ENCODE measurements around the gene KLK14.

Gene KLK14

GRCh38 chr19:51090471-51090870 lies 7.8 kb upstream of the KLK14 start:
- Mint-ChIP-seq H3K36me3 (ENCODE audit: insufficient read depth) (no peaks in the 10 kb centered on the region), H3K4me1 (ENCODE audit: low read depth in 2 of 2) (peaks cover 2 to 9% of the 10 kb centered on the region in 2 donors), H3K27me3 (no peaks in the 10 kb centered on the region), H3K9me3 (no peaks in the 10 kb centered on the region), H3K4me3 (no peak overlapping the region), H3K27ac (peak overlapping the region in 1 of 2 donors; percentile 13)
- ATAC-seq (replicated peaks): no peak
- DNase-seq: no peak

- ATAC-seq (replicated peaks): no peak
- Mint-ChIP-seq H3K36me3 (ENCODE audit: insufficient read depth) (peaks cover 4% of the 10 kb centered on the region), H3K9me3 (no peaks in the 10 kb centered on the region), H3K27ac (peak overlapping the region in 1 of 2 donors; percentile 13), H3K4me1 (ENCODE audit: low read depth in 2 of 2) (peaks cover 2 to 9% of the 10 kb centered on the region in 2 donors), H3K27me3 (no peaks in the 10 kb centered on the region), H3K4me3 (no peak overlapping the region)
- DNase-seq: no peak
These were observed 7.1 kb upstream of the KLK14 start for GRCh38 chr19:51089786-51090185.

- DNase-seq (no peak), ATAC-seq (replicated peaks) (no peak)
- peaks cover 26 to 33% of the 10 kb centered on the region in 2 donors for H3K27me3 Mint-ChIP-seq
- H3K27ac Mint-ChIP-seq: peak overlapping the region in 1 of 2 donors; percentile 11
- H3K4me3 Mint-ChIP-seq: no peak overlapping the region
- no peaks in the 10 kb centered on the region for H3K9me3 Mint-ChIP-seq
- peaks cover 4% of the 10 kb centered on the region for H3K36me3 Mint-ChIP-seq (ENCODE audit: insufficient read depth)
- peaks cover 0 to 3% of the 10 kb centered on the region in 2 donors for H3K4me1 Mint-ChIP-seq (ENCODE audit: low read depth in 2 of 2)
These were observed 3.6 kb upstream of the KLK14 start for GRCh38 chr19:51086153-51086850.

- no peaks in the 10 kb centered on the region for H3K9me3 Mint-ChIP-seq
- no peak overlapping the region for H3K27ac Mint-ChIP-seq
- peaks cover 26 to 33% of the 10 kb centered on the region in 2 donors for H3K27me3 Mint-ChIP-seq
- no peak for ATAC-seq (replicated peaks)
- no peak overlapping the region for H3K4me3 Mint-ChIP-seq
- no peak for DNase-seq
- H3K36me3 Mint-ChIP-seq (ENCODE audit: insufficient read depth): peaks cover 4% of the 10 kb centered on the region
- peaks cover 0 to 1% of the 10 kb centered on the region in 2 donors for H3K4me1 Mint-ChIP-seq (ENCODE audit: low read depth in 2 of 2)
These were observed 1.8 kb upstream of the KLK14 start for GRCh38 chr19:51084505-51084904.

GRCh38 chr19:51083783-51084182 lies 1.1 kb upstream of the KLK14 start:
- ATAC-seq (replicated peaks) (no peak), DNase-seq (no peak)
- Mint-ChIP-seq H3K36me3 (ENCODE audit: insufficient read depth) (peaks cover 4% of the 10 kb centered on the region), H3K4me1 (ENCODE audit: low read depth in 2 of 2) (peaks cover 0 to 1% of the 10 kb centered on the region in 2 donors), H3K27me3 (peaks cover 26 to 33% of the 10 kb centered on the region in 2 donors), H3K4me3 (no peak overlapping the region), H3K9me3 (no peaks in the 10 kb centered on the region), H3K27ac (no peak overlapping the region)

- Mint-ChIP-seq H3K27me3 (peaks cover 26 to 33% of the 10 kb centered on the region in 2 donors), H3K4me3 (no peak overlapping the region), H3K4me1 (ENCODE audit: low read depth in 2 of 2) (peaks cover 0 to 1% of the 10 kb centered on the region in 2 donors), H3K9me3 (no peaks in the 10 kb centered on the region), H3K36me3 (ENCODE audit: insufficient read depth) (peaks cover 4% of the 10 kb centered on the region), H3K27ac (no peak overlapping the region)
- ATAC-seq (replicated peaks): no peak
- DNase-seq: no peak
These were observed 494 bp upstream of the KLK14 start for GRCh38 chr19:51083181-51083580.

- Mint-ChIP-seq H3K9me3 (no peaks in the 10 kb centered on the region), H3K4me3 (no peak overlapping the region), H3K36me3 (ENCODE audit: insufficient read depth) (peaks cover 4% of the 10 kb centered on the region), H3K27me3 (peaks cover 28 to 33% of the 10 kb centered on the region in 2 donors), H3K4me1 (ENCODE audit: low read depth in 2 of 2) (peaks cover 0 to 1% of the 10 kb centered on the region in 2 donors), H3K27ac (no peak overlapping the region)
- ATAC-seq (replicated peaks) (no peak), DNase-seq (no peak)
These were observed 1.2 kb downstream of the KLK14 start for GRCh38 chr19:51081476-51081875.

- Mint-ChIP-seq H3K36me3 (ENCODE audit: insufficient read depth) (no peaks in the 10 kb centered on the region), H3K27me3 (peaks cover 33 to 40% of the 10 kb centered on the region in 2 donors), H3K27ac (no peak overlapping the region), H3K4me1 (ENCODE audit: low read depth in 2 of 2) (peaks cover 0 to 1% of the 10 kb centered on the region in 2 donors), H3K9me3 (no peaks in the 10 kb centered on the region), H3K4me3 (no peak overlapping the region)
- ATAC-seq (replicated peaks) (no peak), DNase-seq (no peak)
These were observed 3.1 kb downstream of the KLK14 start for GRCh38 chr19:51079481-51080110.

GRCh38 chr19:51078731-51079130 lies 4.0 kb downstream of the KLK14 start:
- no peak for DNase-seq
- H3K36me3 Mint-ChIP-seq (ENCODE audit: insufficient read depth): no peaks in the 10 kb centered on the region
- no peak overlapping the region for H3K27ac Mint-ChIP-seq
- no peak overlapping the region for H3K4me3 Mint-ChIP-seq
- H3K27me3 Mint-ChIP-seq: peaks cover 32 to 35% of the 10 kb centered on the region in 2 donors
- peaks cover 0 to 1% of the 10 kb centered on the region in 2 donors for H3K4me1 Mint-ChIP-seq (ENCODE audit: low read depth in 2 of 2)
- peaks cover 0 to 5% of the 10 kb centered on the region in 2 donors for H3K9me3 Mint-ChIP-seq
- ATAC-seq (replicated peaks): no peak

- Mint-ChIP-seq H3K9me3 (peaks cover 0 to 5% of the 10 kb centered on the region in 2 donors), H3K4me1 (ENCODE audit: low read depth in 2 of 2) (peaks cover 0 to 1% of the 10 kb centered on the region in 2 donors), H3K4me3 (no peak overlapping the region), H3K36me3 (ENCODE audit: insufficient read depth) (no peaks in the 10 kb centered on the region), H3K27ac (no peak overlapping the region), H3K27me3 (peaks cover 26 to 30% of the 10 kb centered on the region in 2 donors)
- no peak for ATAC-seq (replicated peaks)
- DNase-seq: no peak
These were observed 4.6 kb downstream of the KLK14 start for GRCh38 chr19:51078104-51078503.

- Mint-ChIP-seq H3K4me1 (ENCODE audit: low read depth in 2 of 2) (no peaks in the 10 kb centered on the region), H3K36me3 (ENCODE audit: insufficient read depth) (no peaks in the 10 kb centered on the region), H3K27me3 (peaks cover 12 to 18% of the 10 kb centered on the region in 2 donors), H3K9me3 (peaks cover 0 to 5% of the 10 kb centered on the region in 2 donors), H3K4me3 (no peak overlapping the region), H3K27ac (no peak overlapping the region)
- DNase-seq (no peak), ATAC-seq (replicated peaks) (no peak)
These were observed 6.0 kb downstream of the KLK14 start for GRCh38 chr19:51076631-51077213.

- Mint-ChIP-seq H3K9me3 (peaks cover 0 to 5% of the 10 kb centered on the region in 2 donors), H3K4me1 (ENCODE audit: low read depth in 2 of 2) (no peaks in the 10 kb centered on the region), H3K4me3 (no peak overlapping the region), H3K27ac (no peak overlapping the region), H3K36me3 (ENCODE audit: insufficient read depth) (no peaks in the 10 kb centered on the region), H3K27me3 (peaks cover 9 to 15% of the 10 kb centered on the region in 2 donors)
- ATAC-seq (replicated peaks): no peak
- DNase-seq: no peak
These were observed 6.7 kb downstream of the KLK14 start for GRCh38 chr19:51075998-51076397.

GRCh38 chr19:51071095-51071405 lies 11.6 kb downstream of the KLK14 start:
- DNase-seq (no peak), ATAC-seq (replicated peaks) (no peak)
- Mint-ChIP-seq H3K9me3 (peaks cover 0 to 5% of the 10 kb centered on the region in 2 donors), H3K27me3 (peaks cover 9 to 25% of the 10 kb centered on the region in 2 donors), H3K4me3 (no peak overlapping the region), H3K4me1 (ENCODE audit: low read depth in 2 of 2) (no peaks in the 10 kb centered on the region), H3K27ac (no peak overlapping the region), H3K36me3 (ENCODE audit: insufficient read depth) (no peaks in the 10 kb centered on the region)

Data from effector memory CD8-positive, alpha-beta T cell (primary cell).